ENCODE data around the gene LRRK2.

GRCh38 chr12:40175045-40175444 is 49.8 kb upstream of the LRRK2 start:
- TF ChIP-seq CTCF (IDR thresholded peaks at IDR 0.05), result no peak
- TF ChIP-seq CHD2 (IDR thresholded peaks at IDR 0.05; ENCODE audit: low read length, partially characterized antibody), result no peak
- TF ChIP-seq RCOR1 (IDR thresholded peaks at IDR 0.05; ENCODE audit: low read depth, low read length), result no peak
- no peak for TF ChIP-seq POLR2A (IDR thresholded peaks at IDR 0.05; ENCODE audit: low read length)
- no peak for TF ChIP-seq NPAS2 (CRISPR knock-in tag; IDR thresholded peaks at IDR 0.05; ENCODE audit: borderline replicate concordance)
- TF ChIP-seq RAD21 (conservative IDR thresholded peaks at IDR 0.05 in 1 of 2, IDR thresholded peaks at IDR 0.05 in 1 of 2), result no peak
- TF ChIP-seq JUN (IDR thresholded peaks at IDR 0.05), result no peak
- no peak for TF ChIP-seq SREBF2 (IDR thresholded peaks at IDR 0.05)
- no peak for TF ChIP-seq ATOH8 (CRISPR knock-in tag; IDR thresholded peaks at IDR 0.05; ENCODE audit: low read depth)
- TF ChIP-seq CHD4 (IDR thresholded peaks at IDR 0.05; ENCODE audit: borderline replicate concordance), result no peak
- no peak for TF ChIP-seq NFE2L2 (conservative IDR thresholded peaks at IDR 0.05; ENCODE audit: low read length)
- no peak for TF ChIP-seq FOXS1 (CRISPR knock-in tag; IDR thresholded peaks at IDR 0.05)
- TF ChIP-seq NR3C1 (IDR thresholded peaks at IDR 0.05), result no peak

All from A549 (cell line).